CD4-positive, alpha-beta T cell (primary cell): ENCODE measurements around the gene TAS2R60. TPM values are rescaled to one million over a fixed set of nuclear protein-coding genes. Genes with fewer than 3 reads are reported as not detected.
A peak's percentile ranks its signal among the peaks of the same experiment; 100 is the strongest.

Experiments used
- ATAC-seq: fragments of 200-7000 bp; cut with Tn5 transposase; one replicate; pipeline ENCODE4 v1.10.0; 2022; ENCODE audit warnings: mild to moderate bottlenecking; ENCODE audit not compliant: poor library complexity
- CTCF ChIA-PET: fragments of 350-600 bp; sonication (Branson Sonifier 250); formaldehyde crosslinking; loops from one replicate; lab custom pipeline; 2021; ENCODE audit warnings: antibody characterized with exemption, inconsistent platforms; lab: Charles Lee
- POLR2A ChIA-PET: fragments of 350-600 bp; sonication (Branson Sonifier 250); formaldehyde crosslinking; loops from one replicate; lab custom pipeline; 2021; ENCODE audit warnings: antibody characterized with exemption, inconsistent platforms; lab: Charles Lee
- DNase-seq, 14 experiments: peaks; one replicate each; pipeline ENCODE4 v3.0.0-alpha.2; 2013 to 2020; ENCODE audit warnings: mixed read lengths in 2 of 14
- H3K27ac ChIP-seq, 2 donors: one replicate each; pipeline versions ENCODE4 v1.5.1 to v1.7.0; 2013; ENCODE audit warnings: low read length in 2 of 2, low read depth in 1 of 2, mild to moderate bottlenecking in 1 of 2
- H3K27me3 ChIP-seq, 2 experiments: 1 replicate in 1 of 2; 2 replicates in 1 of 2; pipeline versions ENCODE4 v1.6.1 to v1.7.0; 2013; ENCODE audit warnings: low read length in 2 of 2, control low read depth in 1 of 2, mild to moderate bottlenecking in 1 of 2, moderate library complexity in 1 of 2; ENCODE audit not compliant: insufficient read depth in 2 of 2, control insufficient read depth in 1 of 2
- H3K36me3 ChIP-seq: one replicate; pipeline ENCODE4 v1.6.1; 2013; ENCODE audit warnings: low read length, control low read depth; ENCODE audit not compliant: insufficient read depth
- H3K4me1 ChIP-seq: one replicate; pipeline ENCODE4 v1.6.1; 2013; ENCODE audit warnings: low read length, control low read depth; ENCODE audit not compliant: insufficient read depth
- H3K4me3 ChIP-seq: one replicate; pipeline ENCODE4 v1.5.1; 2013; ENCODE audit warnings: mild to moderate bottlenecking, low read length, moderate library complexity
- H3K9me3 ChIP-seq, 2 experiments: 1 replicate in 1 of 2; 2 replicates in 1 of 2; pipeline versions ENCODE4 v1.6.1 to v1.7.0; 2013; ENCODE audit warnings: low read length in 2 of 2, mild to moderate bottlenecking in 2 of 2, control low read depth in 1 of 2, moderate library complexity in 1 of 2; ENCODE audit not compliant: control insufficient read depth in 1 of 2, insufficient read depth in 1 of 2
- H3K27ac Mint-ChIP-seq: one replicate; pipeline ENCODE4 v1.8.0; 2020; ENCODE audit warnings: mixed read lengths
- H3K27me3 Mint-ChIP-seq: one replicate; pipeline ENCODE4 v1.8.0; 2021; ENCODE audit warnings: mixed read lengths
- H3K36me3 Mint-ChIP-seq: one replicate; pipeline ENCODE4 v1.8.0; 2021; ENCODE audit warnings: low read depth, mixed read lengths
- H3K4me1 Mint-ChIP-seq: one replicate; pipeline ENCODE4 v1.8.0; 2021; ENCODE audit warnings: low read depth, mixed read lengths
- H3K4me3 Mint-ChIP-seq: one replicate; pipeline ENCODE4 v1.8.0; 2020; ENCODE audit warnings: mild to moderate bottlenecking, mixed read lengths
- H3K9me3 Mint-ChIP-seq: one replicate; pipeline ENCODE4 v1.8.0; 2020; ENCODE audit warnings: mixed read lengths
- intact Hi-C, 2 experiments: fragments of 100-400 bp; cut with DNase I in 1 of 2; cut with micrococcal nuclease in 1 of 2; formaldehyde crosslinking; loops; one replicate each; pipeline versions ENCODE4 v1.15.1 to v1.9.0; 2023 to 2025; cut with DNase I, micrococcal nuclease
- total RNA-seq, 174 experiments: library from RNA in 2 of 174; stranded (reverse) in 2 of 174; gene quantifications; one replicate each; pipeline ENCODE4 v1.2.3 and lab custom pipeline; 2021 to 2026
- TF ChIP-seq, protein P1 (sequence below): fragments of 200-600 bp; IDR thresholded peaks from one replicate; pipeline ENCODE4 v1.8.0; 2022; ENCODE audit warnings: antibody characterized with exemption, mild to moderate bottlenecking

The TAS2R60 gene
- total RNA-seq, 2 experiments from 2014 or later = 0.47 to 0.61 TPM

GRCh38 chr7:143405173-143406001 lies 37.9 kb upstream of the TAS2R60 start:
- Mint-ChIP-seq H3K27me3 (no peaks in the 10 kb centered on the region), H3K36me3 (peaks cover 56% of the 10 kb centered on the region), H3K9me3 (no peaks in the 10 kb centered on the region), H3K27ac (peak overlapping the region; percentile 85), H3K4me1 (peaks cover 79% of the 10 kb centered on the region), H3K4me3 (peak overlapping the region; percentile 79)
- Histone ChIP-seq H3K27me3 (no peaks in the 10 kb centered on the region), H3K27ac (no peak overlapping the region), H3K9me3 (no peaks in the 10 kb centered on the region), H3K4me3 (no peak overlapping the region), H3K36me3 (peaks cover 18% of the 10 kb centered on the region), H3K4me1 (peaks cover 55% of the 10 kb centered on the region)
- intact Hi-C loops = loop anchor here (2.0 to 5.0 kb wide), 5 partner anchors 23 to 153 kb away; partner anchors contain the start of genes CASP2 (in 1 of the 2) and FAM131B (in 1 of the 2)
- ATAC-seq (no peak), DNase-seq (no peak)
- ChIA-PET CTCF (interaction anchor here (1.3 to 2.0 kb wide), 2 partner anchors 21 to 25 kb away, joined by 5 to 14 read pairs; no protein-coding TSS in a partner anchor), POLR2A (interaction anchor here (0.8 to 6.0 kb wide), 7 partner anchors 14 to 165 kb away, joined by 3 to 57 read pairs (median 16); no protein-coding TSS in a partner anchor)
- TF ChIP-seq, protein P1, sequence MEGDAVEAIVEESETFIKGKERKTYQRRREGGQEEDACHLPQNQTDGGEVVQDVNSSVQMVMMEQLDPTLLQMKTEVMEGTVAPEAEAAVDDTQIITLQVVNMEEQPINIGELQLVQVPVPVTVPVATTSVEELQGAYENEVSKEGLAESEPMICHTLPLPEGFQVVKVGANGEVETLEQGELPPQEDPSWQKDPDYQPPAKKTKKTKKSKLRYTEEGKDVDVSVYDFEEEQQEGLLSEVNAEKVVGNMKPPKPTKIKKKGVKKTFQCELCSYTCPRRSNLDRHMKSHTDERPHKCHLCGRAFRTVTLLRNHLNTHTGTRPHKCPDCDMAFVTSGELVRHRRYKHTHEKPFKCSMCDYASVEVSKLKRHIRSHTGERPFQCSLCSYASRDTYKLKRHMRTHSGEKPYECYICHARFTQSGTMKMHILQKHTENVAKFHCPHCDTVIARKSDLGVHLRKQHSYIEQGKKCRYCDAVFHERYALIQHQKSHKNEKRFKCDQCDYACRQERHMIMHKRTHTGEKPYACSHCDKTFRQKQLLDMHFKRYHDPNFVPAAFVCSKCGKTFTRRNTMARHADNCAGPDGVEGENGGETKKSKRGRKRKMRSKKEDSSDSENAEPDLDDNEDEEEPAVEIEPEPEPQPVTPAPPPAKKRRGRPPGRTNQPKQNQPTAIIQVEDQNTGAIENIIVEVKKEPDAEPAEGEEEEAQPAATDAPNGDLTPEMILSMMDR = no peak

DNA sequence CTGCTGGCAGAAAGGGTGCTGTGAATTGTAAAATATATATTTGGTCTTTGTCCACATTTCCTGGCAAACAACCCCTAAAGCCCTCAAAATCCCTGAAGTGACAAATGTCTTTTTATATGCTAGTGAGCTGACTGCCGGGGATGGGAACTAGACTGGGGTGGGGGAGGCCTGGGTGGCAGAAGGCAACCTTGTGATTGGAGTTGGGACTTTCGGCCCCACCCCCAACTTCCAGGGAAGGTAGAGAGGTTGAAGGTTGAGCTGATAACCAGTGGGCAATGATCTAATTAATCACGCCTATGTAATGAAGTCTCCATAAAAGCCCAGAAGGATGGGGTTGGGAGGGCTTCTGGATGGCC lies 37.3 kb upstream of the TAS2R60 start:
- Histone ChIP-seq H3K4me3 (no peak overlapping the region), H3K27me3 (no peaks in the 10 kb centered on the region), H3K9me3 (no peaks in the 10 kb centered on the region), H3K27ac (no peak overlapping the region), H3K36me3 (peaks cover 12% of the 10 kb centered on the region), H3K4me1 (peaks cover 58% of the 10 kb centered on the region)
- H3K36me3 Mint-ChIP-seq = peaks cover 50% of the 10 kb centered on the region
- ATAC-seq = no peak
- H3K27me3 Mint-ChIP-seq = no peaks in the 10 kb centered on the region
- POLR2A ChIA-PET = interaction anchor here (0.9 to 6.0 kb wide), 6 partner anchors 16 to 165 kb away, joined by 3 to 57 read pairs (median 28); no protein-coding TSS in a partner anchor
- H3K27ac Mint-ChIP-seq = peak overlapping the region; percentile 85
- no peak for DNase-seq
- intact Hi-C loops = loop anchor here (5.0 kb wide), 4 partner anchors 44 to 154 kb away; partner anchors contain the start of genes CASP2 (in 1 of the 2) and FAM131B (in 1 of the 2)
- TF ChIP-seq, protein P1 = no peak
- H3K4me3 Mint-ChIP-seq = peak overlapping the region; percentile 79
- no peaks in the 10 kb centered on the region for H3K9me3 Mint-ChIP-seq
- CTCF ChIA-PET = interaction anchor here (1.3 to 2.0 kb wide), 2 partner anchors 22 to 26 kb away, joined by 5 to 14 read pairs; no protein-coding TSS in a partner anchor
- H3K4me1 Mint-ChIP-seq = peaks cover 85% of the 10 kb centered on the region
